ENCODE measurements around the gene GPATCH2L.

Gene GPATCH2L

GRCh38 chr14:76259029-76259735 is 107.5 kb downstream of the GPATCH2L start:
- no peak for DNase-seq

GRCh38 chr14:76260749-76261148 is 109.0 kb downstream of the GPATCH2L start:
- DNase-seq: no peak

GRCh38 chr14:76261371-76261811 is 109.7 kb downstream of the GPATCH2L start:
- no peak for DNase-seq

- no peak for DNase-seq
Observed at GRCh38 chr14:76262641-76263040, 110.9 kb downstream of the GPATCH2L start.

All from SHP77 (cell line).